ENCODE measurements around the gene SCNN1B.

- TF ChIP-seq CTCF (IDR thresholded peaks at IDR 0.05) (no peak), POLR2A (IDR thresholded peaks at IDR 0.05) (no peak), POLR2AphosphoS5 (IDR thresholded peaks at IDR 0.05) (no peak)
Measured at GRCh38 chr16:23355106-23355670, 53.1 kb downstream of the SCNN1B start.
